ENCODE data around the gene OR4C6. TPM values are rescaled to one million over a fixed set of nuclear protein-coding genes. Genes with fewer than 3 reads are reported as not detected.

Gene OR4C6
- total and polyA plus RNA-seq, 2 of the 4 experiments (the other 2 are of a cell fraction): not detected

DNA sequence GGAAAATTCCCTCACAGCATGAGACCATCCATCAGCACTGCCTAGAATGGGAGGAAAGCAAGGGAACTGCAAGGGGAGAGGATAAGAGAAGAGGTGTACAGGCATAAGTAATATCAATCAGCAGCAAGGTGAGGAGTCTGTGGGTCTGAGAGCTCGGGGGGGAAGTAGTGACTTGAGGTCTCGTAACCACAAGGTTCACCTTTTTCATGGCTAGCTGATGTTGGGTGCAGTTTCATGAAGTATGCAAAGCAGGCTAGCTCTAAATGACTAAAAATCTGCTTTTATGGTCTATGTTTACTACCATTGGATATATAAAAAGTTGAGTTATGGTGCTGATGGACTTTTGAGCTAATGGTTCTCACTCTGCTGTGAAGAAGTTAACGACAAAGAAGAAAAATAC, 35.8 kb downstream of the OR4C6 start:
- H2AFZ ChIP-seq (replicated peaks; ENCODE audit: low read length, poor library complexity): no peak overlapping the region
- no peak overlapping the region for H4K5ac ChIP-seq (ENCODE audit: low read depth, low read length)
- no peak overlapping the region for H3K27ac ChIP-seq (ENCODE audit: insufficient read depth, low read length)
- no peak overlapping the region for H3K23ac ChIP-seq (ENCODE audit: low read depth, low read length)
- H3K4me3 ChIP-seq (ENCODE audit: insufficient read depth, low read depth, low read length): no peak overlapping the region
- H4K20me1 ChIP-seq (ENCODE audit: insufficient read depth, low read length): no peaks in the 10 kb centered on the region
- no CpG with 5 or more reads among the region's 3 CpGs for WGBS, 2 experiments (ENCODE audit: extremely low coverage in 2 of 2, insufficient read length in 1 of 2)
- no TSS peak for BruUV-seq (replicated peaks)
- no peak overlapping the region for H4K8ac ChIP-seq (ENCODE audit: low read depth in 2 of 2, low read length in 2 of 2)
- H3K4ac ChIP-seq (ENCODE audit: low read depth, low read length): no peak overlapping the region
- H2AK9ac ChIP-seq (replicated peaks; ENCODE audit: low read depth, low read length, poor library complexity): no peak overlapping the region
- no peak overlapping the region for H2BK15ac ChIP-seq (ENCODE audit: low read depth, low read length)
- H3K79me1 ChIP-seq (ENCODE audit: low read depth in 1 of 2, low read length in 2 of 2): no peaks in the 10 kb centered on the region
- POLR2A ChIA-PET (ENCODE audit: unreplicated experiment): no interaction called here
- H3K9ac ChIP-seq (ENCODE audit: low read depth, low read length): no peak overlapping the region
- intact Hi-C loops (cut with micrococcal nuclease): no loop called here
- H3K9me3 ChIP-seq (ENCODE audit: control insufficient read depth, insufficient read depth, low read length): peaks cover 9% of the 10 kb centered on the region; the same call in 1 of the 2 replicates
- no peak overlapping the region for H3K18ac ChIP-seq (ENCODE audit: low read depth, low read length)
- H3K4me1 ChIP-seq (ENCODE audit: control insufficient read depth, insufficient read depth, low read length): no peaks in the 10 kb centered on the region
- ATAC-seq (ENCODE audit: low read depth) (no peak), DNase-seq (no peak)
- TF ChIP-seq MAZ (IDR thresholded peaks at IDR 0.05; ENCODE audit: borderline replicate concordance, low read depth, low read length) (no peak), MAFK (IDR thresholded peaks at IDR 0.05; ENCODE audit: low read depth, low read length) (no peak), RAD21 (IDR thresholded peaks at IDR 0.05; ENCODE audit: low read length) (no peak), RCOR1 (IDR thresholded peaks at IDR 0.05; ENCODE audit: insufficient replicate concordance, low read length) (no peak), NFE2L2 (IDR thresholded peaks at IDR 0.05; ENCODE audit: low read depth, low read length) (no peak), BHLHE40 (IDR thresholded peaks at IDR 0.05; ENCODE audit: low read depth, low read length) (no peak), FOS (IDR thresholded peaks at IDR 0.05; ENCODE audit: low read depth, low read length) (no peak), USF2 (IDR thresholded peaks at IDR 0.05; ENCODE audit: low read depth, low read length) (no peak)
- TF ChIP-seq, protein P1, sequence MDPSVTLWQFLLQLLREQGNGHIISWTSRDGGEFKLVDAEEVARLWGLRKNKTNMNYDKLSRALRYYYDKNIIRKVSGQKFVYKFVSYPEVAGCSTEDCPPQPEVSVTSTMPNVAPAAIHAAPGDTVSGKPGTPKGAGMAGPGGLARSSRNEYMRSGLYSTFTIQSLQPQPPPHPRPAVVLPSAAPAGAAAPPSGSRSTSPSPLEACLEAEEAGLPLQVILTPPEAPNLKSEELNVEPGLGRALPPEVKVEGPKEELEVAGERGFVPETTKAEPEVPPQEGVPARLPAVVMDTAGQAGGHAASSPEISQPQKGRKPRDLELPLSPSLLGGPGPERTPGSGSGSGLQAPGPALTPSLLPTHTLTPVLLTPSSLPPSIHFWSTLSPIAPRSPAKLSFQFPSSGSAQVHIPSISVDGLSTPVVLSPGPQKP (IDR thresholded peaks at IDR 0.05; ENCODE audit: borderline replicate concordance, low read depth, low read length): no peak
- no peaks in the 10 kb centered on the region for H3K36me3 ChIP-seq (ENCODE audit: control insufficient read depth, insufficient read depth, low read length)
- CTCF ChIA-PET: no interaction called here
- dilution Hi-C loops (cut with HindIII; ENCODE audit: low sequenced_read_pairs, unreplicated experiment): no loop called here
- H3K14ac ChIP-seq (replicated peaks; ENCODE audit: low read depth, low read length): no peak overlapping the region
- no peak overlapping the region for H2BK20ac ChIP-seq (ENCODE audit: low read depth, low read length)
- no peak overlapping the region for H2BK5ac ChIP-seq (ENCODE audit: low read depth, low read length, poor library complexity, severe bottlenecking)
- H3K27me3 ChIP-seq (ENCODE audit: control insufficient read depth, insufficient read depth, low read length): no peaks in the 10 kb centered on the region
- in situ Hi-C loops (cut with MboI; ENCODE audit: low sequenced_read_pairs): no loop called here
- H3K56ac ChIP-seq (ENCODE audit: extremely low read depth, insufficient read depth, low read length): no peak overlapping the region
- no peaks in the 10 kb centered on the region for H3K9me1 ChIP-seq (ENCODE audit: insufficient read depth, low read length)
- H2AK5ac ChIP-seq (ENCODE audit: low read depth, low read length): no peak overlapping the region
- no peak overlapping the region for H4K91ac ChIP-seq (ENCODE audit: insufficient read depth, low read depth, low read length)
- no peak overlapping the region for H3K4me2 ChIP-seq (ENCODE audit: low read depth, low read length)
- no peak overlapping the region for H2BK120ac ChIP-seq (ENCODE audit: low read depth, low read length)
